H9 (cell line): ENCODE results near the gene TGFBI. TPM values are rescaled to one million over a fixed set of nuclear protein-coding genes. Genes with fewer than 3 reads are reported as not detected.

Experiments used
- DNase-seq: peaks from one replicate; pipeline ENCODE4 v3.0.0-alpha.2; 2017
- H2AFZ ChIP-seq: one replicate; pipeline ENCODE4 v1.6.1; 2013; ENCODE audit warnings: mild to moderate bottlenecking, low read length, control low read depth, moderate library complexity
- H2AK5ac ChIP-seq: 2 replicates; pipeline ENCODE4 v1.6.1; 2013; ENCODE audit warnings: low read length, control low read depth, mixed read lengths; ENCODE audit not compliant: insufficient read length
- H2BK120ac ChIP-seq: one replicate; pipeline ENCODE4 v1.6.1; 2013; ENCODE audit warnings: low read depth, mild to moderate bottlenecking, low read length, control low read depth, inconsistent platforms; ENCODE audit not compliant: poor library complexity, severe bottlenecking
- H2BK12ac ChIP-seq: 2 replicates; pipeline ENCODE4 v1.6.1; 2013; ENCODE audit warnings: low read length, control low read depth, mixed read lengths, low read depth; ENCODE audit not compliant: insufficient read length
- H2BK15ac ChIP-seq: 2 replicates; pipeline ENCODE4 v1.6.1; 2013; ENCODE audit warnings: low read depth, low read length, control low read depth
- H2BK20ac ChIP-seq: one replicate; pipeline ENCODE4 v1.6.1; 2013; ENCODE audit warnings: low read depth, mild to moderate bottlenecking, low read length, control low read depth, inconsistent platforms; ENCODE audit not compliant: poor library complexity, severe bottlenecking
- H2BK5ac ChIP-seq: 2 replicates; pipeline ENCODE4 v1.6.1; 2013; ENCODE audit warnings: low read length, control low read depth, mixed read lengths; ENCODE audit not compliant: insufficient read length
- H3K14ac ChIP-seq: 2 replicates; pipeline ENCODE4 v1.6.1; 2013; ENCODE audit warnings: low read length, control low read depth; ENCODE audit not compliant: insufficient read depth
- H3K18ac ChIP-seq: 2 replicates; pipeline ENCODE4 v1.6.1; 2013; ENCODE audit warnings: low read depth, mild to moderate bottlenecking, mixed read lengths, low read length, control low read depth; ENCODE audit not compliant: insufficient read length
- H3K23ac ChIP-seq: 2 replicates; pipeline ENCODE4 v1.6.1; 2013; ENCODE audit warnings: low read length, control low read depth, mixed read lengths, low read depth; ENCODE audit not compliant: insufficient read length
- H3K23me2 ChIP-seq: 2 replicates; pipeline ENCODE4 v1.6.1; 2013; ENCODE audit warnings: low read depth, mild to moderate bottlenecking, mixed read lengths, low read length, control low read depth; ENCODE audit not compliant: insufficient read length, poor library complexity, severe bottlenecking
- H3K27ac ChIP-seq: 2 replicates; pipeline ENCODE4 v1.5.1; 2013; ENCODE audit warnings: low read length, control low read depth, mixed read lengths, low read depth; ENCODE audit not compliant: insufficient read length
- H3K27me3 ChIP-seq: 2 replicates; pipeline ENCODE4 v1.6.1; 2013; ENCODE audit warnings: low read length, control low read depth, inconsistent platforms; ENCODE audit not compliant: insufficient read depth
- H3K4ac ChIP-seq: 2 replicates; pipeline ENCODE4 v1.6.1; 2013; ENCODE audit warnings: low read depth, mild to moderate bottlenecking, control low read depth, inconsistent platforms, low read length, moderate library complexity
- H3K4me1 ChIP-seq: 2 replicates; pipeline ENCODE4 v1.6.1; 2013; ENCODE audit warnings: low read length, control low read depth, inconsistent platforms; ENCODE audit not compliant: insufficient read depth
- H3K4me2 ChIP-seq: 2 replicates; pipeline ENCODE4 v1.6.1; 2013; ENCODE audit warnings: low read length, control low read depth, mixed read lengths; ENCODE audit not compliant: insufficient read length, insufficient read depth
- H3K56ac ChIP-seq: 2 replicates; pipeline ENCODE4 v1.6.1; 2013; ENCODE audit warnings: low read depth, mild to moderate bottlenecking, mixed read lengths, low read length, control low read depth; ENCODE audit not compliant: insufficient read length
- H3K79me1 ChIP-seq: 2 replicates; pipeline ENCODE4 v1.6.1; 2013; ENCODE audit warnings: low read depth, mild to moderate bottlenecking, moderate library complexity, low read length, control low read depth, inconsistent platforms; ENCODE audit not compliant: insufficient read depth, poor library complexity, severe bottlenecking
- H3K79me2 ChIP-seq: 2 replicates; pipeline ENCODE4 v1.6.1; 2013; ENCODE audit warnings: low read length, control low read depth, inconsistent platforms; ENCODE audit not compliant: insufficient read depth
- H3K9ac ChIP-seq: 2 replicates; pipeline ENCODE4 v1.6.1; 2013; ENCODE audit warnings: low read length, control low read depth, mixed read lengths; ENCODE audit not compliant: insufficient read length; ENCODE audit errors: extremely low read depth
- H3K9me3 ChIP-seq: one replicate; pipeline ENCODE4 v1.6.1; 2013; ENCODE audit warnings: low read depth, low read length, inconsistent platforms; ENCODE audit not compliant: control insufficient read depth
- H3T11ph ChIP-seq: one replicate; pipeline ENCODE4 v1.6.1; 2013; ENCODE audit warnings: mild to moderate bottlenecking, low read length, control low read depth, inconsistent platforms
- H4K20me1 ChIP-seq: one replicate; pipeline ENCODE4 v1.6.1; 2013; ENCODE audit not compliant: control insufficient read depth, insufficient read length, insufficient read depth
- H4K5ac ChIP-seq: 2 replicates; pipeline ENCODE4 v1.6.1; 2013; ENCODE audit warnings: low read depth, mild to moderate bottlenecking, mixed read lengths, low read length, control low read depth; ENCODE audit not compliant: insufficient read length
- H4K8ac ChIP-seq: replicated peaks from 2 replicates; pipeline ENCODE4 v1.6.1; 2013; ENCODE audit warnings: low read length, control low read depth, mixed read lengths, low read depth; ENCODE audit not compliant: insufficient read length
- H4K91ac ChIP-seq: 2 replicates; pipeline ENCODE4 v1.6.1; 2013; ENCODE audit warnings: low read depth, mild to moderate bottlenecking, moderate library complexity, mixed read lengths, low read length, control low read depth; ENCODE audit not compliant: insufficient read length
- H3K27ac Mint-ChIP-seq, 3 experiments: 2 replicates in 2 of 3; 3 replicates in 1 of 3; pipeline ENCODE4 v1.8.0; 2020 to 2021; ENCODE audit warnings: mixed read lengths in 3 of 3, mild to moderate bottlenecking in 1 of 3, moderate library complexity in 1 of 3
- H3K27me3 Mint-ChIP-seq: 2 replicates; pipeline ENCODE4 v1.8.0; 2021; ENCODE audit warnings: low read depth, mild to moderate bottlenecking, moderate library complexity, mixed read lengths
- H3K36me3 Mint-ChIP-seq, 3 experiments: 2 replicates in 2 of 3; 3 replicates in 1 of 3; pipeline ENCODE4 v1.8.0; 2020 to 2021; ENCODE audit warnings: low read depth in 3 of 3, mixed read lengths in 3 of 3; ENCODE audit not compliant: insufficient read depth in 1 of 3
- H3K4me1 Mint-ChIP-seq, 2 experiments: 2 replicates each; pipeline ENCODE4 v1.8.0; 2020; ENCODE audit warnings: mixed read lengths in 2 of 2
- H3K4me3 Mint-ChIP-seq, 2 experiments: 2 replicates in 1 of 2; 3 replicates in 1 of 2; pipeline ENCODE4 v1.8.0; 2020 to 2021; ENCODE audit warnings: mild to moderate bottlenecking in 2 of 2, mixed read lengths in 2 of 2, moderate library complexity in 1 of 2
- H3K9me3 Mint-ChIP-seq, 2 experiments: 2 replicates in 1 of 2; 3 replicates in 1 of 2; pipeline ENCODE4 v1.8.0; 2020; ENCODE audit warnings: mild to moderate bottlenecking in 2 of 2, mixed read lengths in 2 of 2, moderate library complexity in 1 of 2
- WGBS: extraction: QIAGEN DNeasy Blood & Tissue Kit; methylation state at CpG from one replicate; pipeline ENCODE4 v1.1.7; 2013; ENCODE audit warnings: missing lambda C conversion rate, low lambda C conversion rate, mixed read lengths; ENCODE audit not compliant: insufficient read length; ENCODE audit errors: extremely low coverage; 5-methylcytosine and 5-hydroxymethylcytosine counted together
- total RNA-seq: library from RNA; stranded (reverse); gene quantifications from 2 replicates; pipeline ENCODE4 v1.2.1, GENCODE V29; 2021
- TF ChIP-seq, protein P1 (sequence below): fragments of 200-600 bp; sonication (generic); conservative IDR thresholded peaks from 3 replicates; pipeline ENCODE4 v1.8.0; 2021; ENCODE audit warnings: antibody characterized with exemption, mild to moderate bottlenecking

The TGFBI gene
- total RNA-seq, 1 experiment from 2014 or later: 4.7 TPM

DNA sequence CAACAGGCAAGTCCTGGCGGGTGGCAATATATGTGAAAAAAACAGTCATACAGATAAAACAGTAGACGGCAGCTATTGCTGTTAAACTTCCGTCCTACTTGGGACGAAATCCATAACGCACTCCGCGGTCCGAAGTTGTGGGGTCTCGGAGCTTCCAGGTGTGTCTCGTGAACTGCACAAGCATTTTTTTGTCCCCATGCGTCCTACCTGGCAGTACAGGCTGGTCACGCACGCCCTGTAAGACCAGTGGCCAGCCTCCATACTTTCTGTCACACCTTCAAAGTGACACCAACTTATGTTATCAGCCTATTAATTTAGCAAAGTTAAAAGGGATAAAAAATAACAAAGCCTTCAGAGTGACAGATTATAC, 51.3 kb downstream of the TGFBI start:
- H3K14ac ChIP-seq: no peak overlapping the region
- no peak overlapping the region for H4K8ac ChIP-seq
- H3K4me1 ChIP-seq: peaks cover 6% of the 10 kb centered on the region
- no peak overlapping the region for H2BK20ac ChIP-seq
- peak; percentile 23 for DNase-seq
- no CpG with 5 or more reads among the region's 13 CpGs for WGBS
- peaks cover 5 to 6% of the 10 kb centered on the region in 2 experiments; a peak in 2 of 4 replicates for H3K4me1 Mint-ChIP-seq
- no peak overlapping the region for H3K27ac Mint-ChIP-seq
- no peak overlapping the region for H3K27ac ChIP-seq
- no peaks in the 10 kb centered on the region for H3K9me3 ChIP-seq
- no peak overlapping the region for H3K18ac ChIP-seq
- H3K4me3 Mint-ChIP-seq: peak overlapping the region in 1 of 2 experiments; percentile 39; a peak in 2 of 5 replicates
- no peak overlapping the region for H2BK12ac ChIP-seq
- H4K20me1 ChIP-seq: no peaks in the 10 kb centered on the region
- H2AK5ac ChIP-seq: no peak overlapping the region
- H3T11ph ChIP-seq: no peak overlapping the region
- H3K36me3 Mint-ChIP-seq: no peaks in the 10 kb centered on the region
- TF ChIP-seq, protein P1, sequence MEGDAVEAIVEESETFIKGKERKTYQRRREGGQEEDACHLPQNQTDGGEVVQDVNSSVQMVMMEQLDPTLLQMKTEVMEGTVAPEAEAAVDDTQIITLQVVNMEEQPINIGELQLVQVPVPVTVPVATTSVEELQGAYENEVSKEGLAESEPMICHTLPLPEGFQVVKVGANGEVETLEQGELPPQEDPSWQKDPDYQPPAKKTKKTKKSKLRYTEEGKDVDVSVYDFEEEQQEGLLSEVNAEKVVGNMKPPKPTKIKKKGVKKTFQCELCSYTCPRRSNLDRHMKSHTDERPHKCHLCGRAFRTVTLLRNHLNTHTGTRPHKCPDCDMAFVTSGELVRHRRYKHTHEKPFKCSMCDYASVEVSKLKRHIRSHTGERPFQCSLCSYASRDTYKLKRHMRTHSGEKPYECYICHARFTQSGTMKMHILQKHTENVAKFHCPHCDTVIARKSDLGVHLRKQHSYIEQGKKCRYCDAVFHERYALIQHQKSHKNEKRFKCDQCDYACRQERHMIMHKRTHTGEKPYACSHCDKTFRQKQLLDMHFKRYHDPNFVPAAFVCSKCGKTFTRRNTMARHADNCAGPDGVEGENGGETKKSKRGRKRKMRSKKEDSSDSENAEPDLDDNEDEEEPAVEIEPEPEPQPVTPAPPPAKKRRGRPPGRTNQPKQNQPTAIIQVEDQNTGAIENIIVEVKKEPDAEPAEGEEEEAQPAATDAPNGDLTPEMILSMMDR: no peak
- H3K9ac ChIP-seq: no peak overlapping the region
- no peak overlapping the region for H4K5ac ChIP-seq
- H3K23ac ChIP-seq: no peak overlapping the region
- peaks cover 15% of the 10 kb centered on the region for H3K27me3 Mint-ChIP-seq
- H3K23me2 ChIP-seq: no peaks in the 10 kb centered on the region
- H2BK5ac ChIP-seq: no peak overlapping the region
- no peak overlapping the region for H2BK15ac ChIP-seq
- peak overlapping the region; percentile 14 for H3K4me2 ChIP-seq
- H3K27me3 ChIP-seq: no peaks in the 10 kb centered on the region
- no peak overlapping the region for H3K4ac ChIP-seq
- H4K91ac ChIP-seq: no peak overlapping the region
- no peak overlapping the region for H2BK120ac ChIP-seq
- no peaks in the 10 kb centered on the region for H3K79me2 ChIP-seq
- no peaks in the 10 kb centered on the region for H3K79me1 ChIP-seq
- H2AFZ ChIP-seq: no peak overlapping the region
- no peak overlapping the region for H3K56ac ChIP-seq
- no peaks in the 10 kb centered on the region for H3K9me3 Mint-ChIP-seq
